Stimulated activated CD4-positive, alpha-beta T cell treated with anti-CD3 and anti-CD28 coated beads, Interleukin-15, amount 100 ng/mL, for 1 hour (primary cell): Measurements from ENCODE around the gene FRZB.

Experiments used
- DNase-seq, 2 donors: peaks; one replicate each; pipeline ENCODE4 v3.0.0-alpha.2; 2020; ENCODE audit warnings: low read depth in 1 of 2, low spot score in 1 of 2

Gene FRZB

GRCh38 chr2:182845794-182846417 lies 20.5 kb downstream of the FRZB start:
- no peak for DNase-seq

GRCh38 chr2:182836451-182836850 lies 30.0 kb downstream of the FRZB start:
- DNase-seq, result no peak

- DNase-seq, result no peak
Measured at GRCh38 chr2:182834293-182834692, 32.1 kb downstream of the FRZB start.

- DNase-seq, result no peak
Measured at GRCh38 chr2:182833084-182833854, 33.2 kb downstream of the FRZB start.

GRCh38 chr2:182831921-182832320 lies 34.5 kb downstream of the FRZB start:
- no peak for DNase-seq

GRCh38 chr2:182831101-182831500 lies 35.3 kb downstream of the FRZB start:
- no peak for DNase-seq

- no peak for DNase-seq
Measured at GRCh38 chr2:182827182-182827879, 39.1 kb downstream of the FRZB start.

- no peak for DNase-seq
Measured at GRCh38 chr2:182826496-182826895, 39.9 kb downstream of the FRZB start.

- no peak for DNase-seq
Measured at GRCh38 chr2:182826064-182826463, 40.4 kb downstream of the FRZB start.

GRCh38 chr2:182824767-182825158 lies 41.7 kb downstream of the FRZB start:
- no peak for DNase-seq

- no peak for DNase-seq
Measured at GRCh38 chr2:182824056-182824766, 42.2 kb downstream of the FRZB start.

GRCh38 chr2:182822733-182823132 lies 43.7 kb downstream of the FRZB start:
- DNase-seq, result no peak

- DNase-seq, result no peak
Measured at GRCh38 chr2:182821182-182821581, 45.3 kb downstream of the FRZB start.

- DNase-seq, result no peak
Measured at GRCh38 chr2:182819412-182819811, 47.0 kb downstream of the FRZB start.

GRCh38 chr2:182818925-182819324 lies 47.5 kb downstream of the FRZB start:
- DNase-seq, result no peak

GRCh38 chr2:182818501-182818900 lies 47.9 kb downstream of the FRZB start:
- no peak for DNase-seq

GRCh38 chr2:182817558-182817957 lies 48.9 kb downstream of the FRZB start:
- DNase-seq, result no peak

GRCh38 chr2:182816866-182817265 lies 49.6 kb downstream of the FRZB start:
- no peak for DNase-seq

GRCh38 chr2:182814804-182815203 lies 51.6 kb downstream of the FRZB start:
- DNase-seq, result no peak

- no peak for DNase-seq
Measured at GRCh38 chr2:182814380-182814779, 52.1 kb downstream of the FRZB start.

- no peak for DNase-seq
Measured at GRCh38 chr2:182810087-182810486, 56.4 kb downstream of the FRZB start.

- DNase-seq, result no peak
Measured at GRCh38 chr2:182807319-182807718, 59.1 kb downstream of the FRZB start.
